DMS53 (cell line): ENCODE data around the gene ERCC1.

Experiments used
- DNase-seq: peaks from one replicate; lab custom pipeline; 2025; lab: John Stamatoyannopoulos, UW

The ERCC1 gene

DNA sequence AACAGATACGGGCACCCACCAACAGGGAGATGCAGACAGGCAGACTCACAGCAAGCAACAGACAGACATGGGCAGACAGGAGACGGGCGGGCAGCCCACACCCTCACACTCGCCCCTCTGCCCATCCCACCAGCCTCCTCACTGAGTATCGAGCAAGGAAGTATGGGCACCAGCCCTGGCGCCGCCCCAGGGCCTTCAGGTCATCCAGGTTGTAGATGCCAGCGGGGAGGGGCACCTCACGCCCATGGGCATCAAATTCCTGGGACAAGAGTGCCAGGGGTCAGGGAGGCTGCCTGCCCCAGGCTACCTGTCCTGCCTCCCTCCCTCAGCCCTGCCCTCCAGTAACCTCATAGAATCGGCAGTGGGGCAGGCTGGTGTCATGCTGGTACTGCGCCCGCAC lies 59.0 kb downstream of the ERCC1 start:
- DNase-seq: no peak

DNA sequence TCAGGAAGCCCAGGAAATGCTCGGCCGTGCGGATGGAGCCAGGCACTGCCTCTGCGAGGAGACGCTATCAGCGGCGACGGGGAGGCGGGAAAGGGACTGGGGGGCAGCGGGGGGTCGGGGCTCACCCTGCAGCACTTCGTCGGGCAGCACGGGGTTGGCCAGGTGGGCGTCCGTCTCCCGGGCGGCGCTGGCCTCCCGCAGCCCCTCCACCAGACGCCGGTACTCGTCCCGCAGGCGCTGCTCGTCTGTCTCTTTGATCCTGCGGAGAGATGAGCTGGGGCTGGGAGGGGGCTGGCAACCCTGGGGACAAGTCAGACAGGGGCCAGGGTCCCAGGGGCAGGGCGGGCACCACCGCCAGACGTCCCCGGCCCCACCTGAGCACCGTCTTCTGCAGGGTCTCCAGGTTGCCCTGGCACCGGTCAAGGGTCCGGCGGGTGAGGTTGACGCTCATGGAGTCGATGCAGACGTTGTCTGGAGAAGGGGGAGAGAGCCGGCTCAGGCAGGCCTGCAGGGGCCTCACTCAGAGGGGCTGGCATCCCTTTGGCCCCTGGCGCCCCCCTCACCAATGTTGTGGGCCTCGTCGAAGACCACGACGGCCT lies 59.8 kb downstream of the ERCC1 start:
- no peak for DNase-seq

GRCh38 chr19:45362291-45362690 lies 61.4 kb downstream of the ERCC1 start:
- no peak for DNase-seq

DNA sequence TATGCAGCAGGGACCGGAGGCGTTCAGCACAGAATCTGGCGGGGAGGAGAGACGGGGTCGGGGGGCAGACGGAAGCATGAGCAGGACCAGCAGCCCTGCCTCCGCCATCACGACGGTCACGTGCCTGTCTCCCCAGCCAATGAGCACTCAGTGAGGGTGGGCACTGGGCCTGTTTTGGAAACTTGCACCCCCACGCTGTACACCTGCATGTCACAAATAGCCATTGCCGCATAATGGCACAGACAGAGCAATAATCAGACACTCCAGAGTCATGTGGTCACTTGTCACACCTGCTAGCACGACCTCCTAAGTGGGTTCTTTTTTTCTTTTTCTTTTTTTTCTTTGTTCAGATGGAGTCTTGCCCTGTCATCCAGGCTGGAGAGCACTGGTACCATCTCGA lies 62.1 kb downstream of the ERCC1 start:
- no peak for DNase-seq

DNA sequence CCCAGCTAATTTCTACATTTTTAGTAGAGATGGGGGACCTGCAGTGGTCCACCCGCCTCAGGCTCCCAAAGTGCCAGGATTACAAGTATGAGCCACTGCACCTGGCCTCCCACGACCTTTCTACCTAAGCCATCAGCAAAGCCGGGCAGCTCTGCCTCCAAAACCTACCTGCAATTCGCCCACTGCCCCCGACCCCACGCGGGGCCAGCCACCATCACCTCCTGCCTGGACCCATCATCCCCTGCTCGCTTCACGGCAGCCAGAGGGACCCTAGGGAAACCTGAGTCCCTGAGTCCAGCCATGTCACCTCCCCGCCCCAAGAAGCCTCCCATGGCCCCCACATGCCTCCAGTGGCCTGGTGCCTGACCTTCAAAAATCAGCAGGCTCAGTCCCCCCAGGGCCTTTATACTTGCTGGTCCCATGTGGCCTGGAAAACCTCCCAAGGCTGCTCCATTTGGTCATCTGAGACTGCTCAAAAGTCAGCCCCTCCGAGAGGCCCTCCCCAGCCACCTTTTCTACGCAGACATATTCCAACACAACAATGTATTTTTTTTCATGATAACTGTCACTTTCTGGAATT lies 65.4 kb downstream of the ERCC1 start:
- DNase-seq: no peak

DNA sequence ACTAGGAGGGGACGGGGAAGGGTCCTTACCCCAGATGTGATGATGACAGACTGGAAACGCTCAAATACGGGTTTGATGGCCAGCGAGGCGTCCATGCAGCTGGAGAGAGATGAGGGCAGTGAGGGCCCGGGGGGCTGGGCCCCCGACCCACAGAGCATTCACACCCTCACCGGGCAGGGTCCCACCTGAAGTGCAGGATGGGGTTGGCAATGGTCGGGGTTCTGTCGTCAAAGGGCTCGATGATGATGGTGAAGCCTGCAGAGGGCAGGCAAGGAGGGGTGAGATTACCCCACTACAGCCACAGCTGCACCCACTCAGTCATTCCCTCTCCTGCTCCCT lies 66.3 kb downstream of the ERCC1 start:
- no peak for DNase-seq
